NCI-H510A (cell line): ENCODE results near the gene NRM.
"Not testable (repeated sequence)": the region's sequence is repeated elsewhere in the genome, so short reads cannot be mapped to it uniquely, and the experiment has no call there.

Source experiments
- DNase-seq: peaks from one replicate; lab custom pipeline; 2025; lab: John Stamatoyannopoulos, UW

Gene NRM

DNA sequence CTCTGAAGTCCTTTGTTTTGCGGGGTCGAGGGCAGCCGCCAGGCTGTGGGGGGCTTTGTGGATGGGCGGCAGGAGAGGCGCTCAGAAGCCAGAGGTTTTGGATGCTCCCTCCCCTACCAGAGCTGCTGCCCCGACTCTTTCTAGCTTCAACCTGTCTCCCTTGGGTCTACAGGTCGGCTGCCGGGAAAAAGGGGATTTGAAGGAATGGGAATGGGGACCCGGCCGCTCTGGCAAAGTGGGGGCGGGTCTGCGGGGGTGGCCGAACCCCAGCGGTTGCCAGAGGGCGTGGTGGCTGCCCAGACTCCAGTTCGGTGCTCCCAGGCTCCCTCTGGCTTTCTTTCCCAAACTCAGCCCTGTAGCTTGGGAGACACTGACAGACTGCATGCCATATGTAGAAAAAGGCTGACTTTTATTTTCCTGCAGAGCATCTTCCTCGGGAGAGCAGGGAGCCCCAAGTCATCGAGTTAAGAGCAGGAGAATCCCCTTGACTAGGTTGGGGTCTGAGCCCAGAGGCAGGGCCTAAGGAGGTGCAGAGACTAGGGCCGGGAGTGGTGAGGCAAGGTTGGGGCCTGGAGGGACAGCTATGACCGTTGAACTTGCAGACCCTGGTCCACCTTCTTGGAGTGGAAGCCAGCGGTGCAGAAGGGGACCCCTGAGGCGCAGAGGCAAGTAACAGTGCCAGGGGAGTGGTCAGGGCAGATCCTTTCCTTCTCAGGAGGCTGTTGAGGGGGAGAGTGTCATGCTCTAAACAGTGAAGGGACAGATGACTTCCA lies 2.9 kb downstream of the NRM start:
- no peak for DNase-seq

DNA sequence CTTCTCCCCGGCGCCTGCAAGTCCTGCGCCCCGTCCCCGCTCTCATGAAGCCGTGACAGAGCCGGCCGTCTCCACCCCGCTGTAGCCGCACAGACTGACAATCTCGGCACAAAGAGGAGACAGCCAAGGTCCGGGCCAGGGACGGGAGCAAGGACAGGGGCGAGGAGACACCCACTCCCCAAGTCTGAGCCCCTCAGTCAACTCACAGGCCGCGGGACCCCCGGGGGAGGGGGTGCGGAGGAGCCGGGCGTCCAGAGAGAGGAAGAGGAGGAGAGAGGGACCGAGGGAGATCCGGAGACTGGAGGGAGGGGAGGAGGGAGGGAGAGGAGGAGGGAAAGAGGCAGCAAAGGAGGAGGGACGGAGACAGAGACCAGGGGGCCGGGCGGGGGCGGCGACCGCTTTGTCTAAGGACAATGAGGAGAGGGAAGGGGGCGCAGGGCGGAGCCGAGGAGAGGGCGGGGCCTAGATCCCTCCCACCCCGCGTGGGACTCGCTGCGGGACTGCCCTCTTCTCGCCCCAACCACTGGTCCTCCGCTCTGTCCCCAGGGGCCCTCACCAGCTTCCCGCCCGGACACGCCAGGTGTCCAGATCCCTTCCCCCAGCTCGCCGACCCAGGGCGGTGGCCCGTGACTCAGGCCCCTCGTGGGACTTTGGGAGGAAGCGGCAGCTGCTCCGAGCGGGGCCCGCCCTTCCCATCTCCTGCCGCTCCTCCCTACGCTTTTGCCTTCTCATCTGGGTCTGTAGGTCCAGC lies 3.7 kb downstream of the NRM start:
- DNase-seq = peak; percentile 72

DNA sequence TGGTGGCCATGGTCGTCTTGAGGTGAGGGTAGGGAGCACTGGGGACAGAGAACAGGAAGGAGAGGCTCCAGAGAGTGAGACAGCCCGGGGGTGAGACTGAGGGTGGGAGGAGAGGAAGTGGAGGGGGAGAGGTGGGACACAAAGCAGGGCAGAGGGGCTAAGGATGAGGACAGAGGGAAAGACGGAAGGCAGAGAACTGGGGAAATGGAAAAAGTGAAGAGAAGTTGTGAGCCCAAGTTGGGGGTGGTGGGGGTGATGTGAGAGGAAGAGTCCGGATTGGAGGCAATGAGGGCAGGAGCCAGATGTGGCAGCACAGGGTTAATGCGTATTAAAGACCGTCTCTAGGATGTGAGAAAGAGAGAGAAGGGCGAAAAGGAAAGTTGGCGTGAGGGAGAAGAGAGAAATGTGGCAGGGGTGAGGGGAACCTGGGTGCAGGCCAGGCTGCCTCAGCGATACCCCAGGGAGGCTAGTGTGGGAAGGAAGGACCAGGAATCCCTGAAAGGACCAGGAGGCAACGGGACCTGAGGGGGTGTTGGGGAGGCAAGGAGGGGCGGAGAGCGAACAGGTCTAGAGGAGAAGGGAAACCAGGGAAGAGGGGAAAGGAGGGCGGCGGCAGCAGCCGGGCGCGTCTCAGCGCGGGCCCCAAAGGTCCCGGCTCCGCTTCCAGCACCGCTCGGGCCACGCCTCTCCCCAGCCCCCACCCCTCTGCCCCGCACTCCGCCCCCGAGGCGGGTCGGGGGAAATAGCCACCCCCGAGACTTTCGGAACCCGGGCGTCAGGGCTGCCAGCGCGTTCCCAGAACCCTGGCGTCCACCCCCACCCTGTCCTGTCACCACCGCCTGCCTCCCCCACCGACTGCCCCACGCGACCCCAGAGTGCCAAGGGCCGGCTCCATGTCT lies 4.5 kb downstream of the NRM start, which contains the start of gene PPP1R18:
TSS of gene PPP1R18 (minus strand) at position 637 of the 899 bp plus-strand sequence. CDS start at position 10, 627 bp downstream.
- DNase-seq = peak; percentile 23

DNA sequence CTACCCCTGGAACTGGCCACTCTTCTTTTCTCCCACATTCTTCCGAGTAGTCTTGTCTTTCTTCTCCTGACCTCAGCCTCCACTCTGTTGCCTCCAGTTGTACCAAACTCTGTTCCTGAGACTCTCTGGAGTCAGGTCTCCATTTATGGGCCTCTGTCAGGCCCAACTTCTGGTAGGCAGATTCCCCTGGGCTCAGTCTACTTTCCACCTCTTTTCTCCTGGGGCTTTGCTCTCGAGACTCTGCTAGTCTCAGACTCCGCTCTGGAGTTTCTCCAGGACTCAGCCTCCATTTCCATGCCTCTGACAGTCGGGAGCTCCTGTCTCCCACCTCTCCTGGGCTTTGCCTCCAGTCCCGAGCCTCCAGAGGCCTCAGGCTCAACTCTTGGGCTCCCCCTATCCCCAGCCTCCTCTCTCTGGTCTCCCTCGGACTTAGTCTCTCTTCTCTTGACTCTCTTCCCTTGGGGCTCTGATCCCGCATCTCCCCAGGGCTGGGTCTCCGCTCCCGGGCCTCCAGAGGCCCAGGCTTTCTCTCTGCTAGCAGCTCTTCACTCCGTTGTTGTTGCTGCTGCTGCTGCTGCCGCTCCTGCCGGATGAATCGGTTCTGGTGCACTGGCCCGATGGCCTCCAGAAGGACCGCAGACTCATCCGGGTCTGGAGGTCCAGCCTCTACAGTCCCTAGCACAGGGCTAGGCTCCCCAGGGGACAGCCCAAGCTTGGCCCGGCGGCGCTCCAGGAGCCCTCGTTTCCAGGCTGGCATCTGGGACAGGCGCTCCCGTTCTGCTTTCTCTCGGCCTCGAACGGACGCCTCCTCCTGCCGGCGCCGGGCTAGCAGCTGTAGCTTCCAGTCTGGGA lies 5.4 kb downstream of the NRM start:
- no peak for DNase-seq

DNA sequence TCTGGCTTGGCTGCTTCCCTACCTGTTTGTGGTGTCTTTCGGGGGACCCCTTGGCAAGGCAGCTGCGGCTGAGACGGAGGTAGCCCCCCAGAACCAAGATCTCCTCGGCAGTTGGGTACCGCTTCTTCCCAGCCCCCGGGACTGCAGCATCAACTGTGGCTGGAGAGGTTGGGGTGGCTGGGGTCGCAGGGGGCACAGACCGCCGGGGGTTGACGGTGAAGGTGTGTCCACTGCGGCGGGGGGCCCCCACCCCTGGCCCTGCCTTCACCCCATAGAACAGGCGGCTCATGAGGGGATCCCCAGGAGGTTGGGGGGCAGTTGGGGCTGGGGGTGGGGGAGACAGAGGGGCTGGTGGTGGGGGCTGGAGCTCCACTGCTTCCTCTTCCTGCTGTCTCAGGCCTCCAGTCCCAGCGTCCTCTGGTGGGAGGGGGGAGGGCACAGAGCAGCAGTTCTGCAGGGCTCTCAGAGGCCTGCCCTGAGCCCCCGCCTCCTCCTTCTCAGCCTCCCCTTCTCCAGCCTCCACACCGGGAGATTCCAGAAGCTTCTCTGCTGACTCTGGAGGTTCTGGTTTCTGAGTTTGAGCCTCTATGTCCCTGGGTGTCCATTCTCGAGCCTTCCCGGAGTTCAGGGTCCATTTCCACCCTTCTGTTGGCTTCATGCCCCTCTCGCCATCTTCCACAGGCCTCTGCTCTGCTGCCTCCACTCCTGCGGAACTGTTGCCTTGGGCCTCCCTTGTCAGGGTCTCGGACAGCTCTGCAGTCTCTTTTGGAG lies 6.2 kb downstream of the NRM start:
- no peak for DNase-seq

DNA sequence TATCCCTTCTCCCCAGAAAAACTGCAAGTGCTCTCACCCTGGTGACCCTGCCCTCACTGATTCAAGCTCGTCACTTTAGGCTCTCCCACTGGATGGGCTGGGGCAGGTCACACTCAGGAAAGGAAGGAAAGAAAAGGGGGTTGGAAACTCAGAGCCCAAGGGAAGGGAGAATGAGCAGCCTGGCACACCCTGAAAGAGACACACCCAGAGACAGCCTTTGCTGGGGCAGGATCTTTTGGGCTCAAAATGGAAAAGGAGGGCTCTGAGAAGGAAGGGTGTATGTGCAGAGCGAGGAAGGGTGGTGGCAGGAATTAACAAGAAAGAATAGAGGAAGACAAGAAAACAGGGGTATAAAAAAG lies 6.8 kb downstream of the NRM start:
- no peak for DNase-seq

DNA sequence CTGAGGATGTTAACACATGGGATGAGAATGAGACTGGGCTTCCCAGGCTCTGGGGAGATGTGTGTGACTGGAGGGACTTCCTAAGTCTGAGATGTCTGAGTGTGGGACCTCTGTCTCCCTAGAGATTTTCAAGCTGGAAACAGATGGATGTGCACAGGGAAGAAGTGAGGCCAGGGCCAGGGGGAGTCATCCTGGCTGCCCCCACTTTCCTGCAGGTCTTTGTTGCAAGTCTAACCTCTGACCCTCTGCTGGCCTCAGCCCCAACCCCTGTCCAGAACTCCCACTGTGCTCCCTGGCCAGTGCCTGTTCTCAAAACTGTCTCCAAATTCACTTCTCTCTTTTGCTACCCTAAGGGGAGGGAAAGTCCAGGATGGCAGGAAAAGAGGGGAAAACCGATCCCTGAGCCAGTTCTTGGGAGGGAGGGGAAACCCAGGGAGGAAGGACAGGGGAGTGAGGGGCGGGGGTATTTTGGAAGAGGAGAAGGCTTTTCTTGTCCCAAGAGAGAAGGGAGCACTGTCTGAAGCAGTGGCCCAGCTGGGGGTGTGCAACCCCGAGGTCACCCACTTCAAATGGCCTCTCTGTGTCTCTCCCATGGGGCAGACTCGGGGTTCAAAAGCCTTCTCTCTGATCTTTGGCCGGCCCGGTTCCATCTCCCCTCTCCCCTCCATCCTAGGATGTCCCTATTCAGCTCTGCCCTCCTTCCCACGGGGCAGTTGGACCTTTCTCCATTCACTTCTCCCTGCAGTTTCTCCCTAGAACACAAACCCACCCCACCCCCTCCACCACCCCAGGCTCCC lies 7.4 kb downstream of the NRM start:
- no peak for DNase-seq

DNA sequence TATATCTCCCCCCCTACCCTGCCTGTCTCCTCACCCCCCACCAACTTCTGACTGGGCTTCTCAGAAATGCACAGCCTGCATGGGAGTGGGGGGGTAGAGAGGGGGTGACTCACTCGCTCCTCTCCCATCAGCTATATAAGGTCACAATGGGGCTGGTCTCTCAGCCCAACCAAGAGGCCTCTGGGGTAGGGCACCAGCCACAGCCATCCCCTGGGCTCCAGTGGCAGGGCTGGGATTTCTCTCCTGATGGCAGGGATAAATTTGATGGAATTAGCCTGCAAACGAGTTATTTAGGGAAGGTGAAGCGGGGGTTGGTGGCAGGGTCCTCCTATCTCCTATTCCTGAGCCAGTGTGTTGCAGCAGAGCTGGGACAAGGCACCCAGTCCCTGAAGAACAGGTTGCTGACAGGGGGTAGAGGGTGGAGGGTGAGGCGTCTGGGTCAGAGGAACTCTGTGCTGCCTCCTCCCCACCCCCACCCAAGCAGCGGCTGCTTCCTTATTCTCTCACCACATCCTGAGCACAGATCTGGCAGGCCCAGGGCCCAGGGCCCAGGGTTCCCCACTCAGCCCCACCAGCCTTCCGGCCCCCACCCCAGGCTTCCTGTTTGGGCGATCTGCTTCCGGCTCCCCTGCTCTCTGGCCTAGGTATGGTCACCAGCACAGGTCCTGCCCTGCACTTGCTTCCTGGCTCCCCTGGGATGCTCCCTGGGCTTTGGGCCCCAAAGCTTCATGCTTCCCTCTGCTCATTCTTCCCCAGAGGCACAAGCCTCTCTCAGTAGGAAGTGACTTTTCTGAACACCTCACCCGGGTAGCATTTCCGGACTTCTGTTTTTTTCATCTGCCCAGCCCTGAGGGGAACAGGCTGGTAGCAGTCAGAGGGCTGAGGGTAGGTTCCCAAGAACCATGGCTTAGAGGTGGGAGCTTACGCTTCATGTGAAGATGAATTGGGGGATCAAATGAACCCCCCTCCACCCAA lies 8.4 kb downstream of the NRM start:
- no peak for DNase-seq

DNA sequence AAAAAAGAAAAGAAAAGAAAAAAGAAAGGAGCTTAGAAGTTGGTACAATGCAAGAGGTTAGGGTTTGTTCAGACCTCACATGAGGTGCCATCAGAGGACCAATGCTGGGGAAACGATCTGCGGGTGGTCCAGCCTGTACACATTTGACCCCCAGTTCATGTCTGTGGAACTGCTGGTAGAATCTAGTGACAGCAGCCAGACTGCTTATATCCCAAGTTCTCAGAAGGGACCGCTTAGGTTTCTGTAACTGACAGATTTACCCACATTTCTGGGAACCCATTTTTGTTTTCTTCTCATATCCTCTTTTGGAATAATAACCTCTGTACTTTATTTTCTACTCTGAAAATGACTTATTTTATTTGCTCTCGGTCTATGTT lies 9.0 kb downstream of the NRM start:
- no peak for DNase-seq

DNA sequence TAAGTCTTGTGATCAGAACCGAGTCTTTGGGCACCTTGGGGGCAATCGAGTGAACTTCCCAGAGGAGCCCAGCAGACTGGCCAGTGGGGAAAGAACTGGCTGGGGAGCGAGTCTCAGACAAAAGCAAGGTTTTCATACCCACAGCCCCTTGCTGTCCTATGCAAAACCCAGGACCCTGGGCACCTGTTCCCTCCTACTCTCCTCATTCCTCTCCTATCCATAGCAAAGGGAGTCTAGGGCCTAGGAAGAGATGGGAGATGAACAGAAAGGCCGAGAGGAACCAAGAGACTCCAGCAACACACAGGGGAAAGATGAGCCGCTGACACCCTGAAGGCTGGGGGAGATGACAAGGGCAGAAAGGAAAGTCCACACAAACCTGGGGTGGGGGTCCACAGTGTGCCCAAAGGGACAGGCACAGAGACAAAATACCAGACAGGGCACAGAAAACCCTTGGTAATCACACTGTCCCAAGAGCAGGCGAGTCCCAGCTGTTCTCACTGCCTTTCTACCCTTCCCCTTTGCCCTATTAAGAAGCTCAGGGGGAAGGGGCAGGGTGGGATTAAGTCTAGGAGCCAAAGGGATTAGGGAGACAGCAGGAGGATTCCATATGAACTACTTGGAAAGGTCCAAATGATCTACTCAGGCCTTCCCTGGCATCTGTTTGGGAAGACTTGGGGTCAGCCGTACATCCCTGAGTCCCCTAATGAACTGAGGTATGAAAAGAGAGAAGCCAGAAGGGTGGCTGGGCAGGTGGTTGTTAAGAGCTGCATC lies 10.8 kb downstream of the NRM start:
- no peak for DNase-seq

DNA sequence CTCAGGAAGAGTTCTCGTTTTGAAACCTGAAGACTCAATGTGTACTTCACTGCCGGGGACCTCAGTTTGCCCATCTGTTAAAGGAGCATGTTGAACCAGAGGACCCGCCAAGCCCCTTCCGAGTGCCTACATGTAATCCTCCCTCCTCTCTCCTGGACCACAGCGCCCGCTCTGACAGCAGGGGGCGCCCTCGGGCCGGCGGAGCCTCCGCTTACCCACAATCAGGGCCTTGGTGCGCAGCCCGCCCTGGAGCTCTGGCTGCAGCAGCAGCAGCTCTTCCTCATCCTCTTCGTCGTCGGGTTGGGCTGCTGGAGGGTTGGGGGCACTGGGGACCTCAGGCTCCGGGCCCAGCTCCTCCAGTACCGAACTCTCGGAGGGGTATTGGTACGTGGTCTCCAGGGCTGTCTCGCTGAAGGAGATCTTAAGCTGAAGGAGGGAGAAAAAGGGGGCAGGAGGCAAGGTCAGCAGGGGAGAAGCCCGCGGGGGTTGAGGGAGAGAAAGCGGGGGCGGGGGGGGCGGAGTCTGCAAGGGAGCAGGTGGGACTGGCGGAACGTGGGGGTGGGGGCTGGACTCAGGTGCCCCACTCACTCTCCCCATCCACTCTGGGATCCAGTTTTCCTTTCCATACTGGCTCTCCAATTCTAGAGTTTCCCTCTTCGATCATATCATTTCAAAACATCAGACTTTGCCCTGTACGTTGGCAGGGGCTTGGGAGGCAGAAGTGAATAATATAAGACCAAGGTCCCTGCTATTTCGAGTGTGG lies 11.6 kb downstream of the NRM start:
- DNase-seq = peak; percentile 41

DNA sequence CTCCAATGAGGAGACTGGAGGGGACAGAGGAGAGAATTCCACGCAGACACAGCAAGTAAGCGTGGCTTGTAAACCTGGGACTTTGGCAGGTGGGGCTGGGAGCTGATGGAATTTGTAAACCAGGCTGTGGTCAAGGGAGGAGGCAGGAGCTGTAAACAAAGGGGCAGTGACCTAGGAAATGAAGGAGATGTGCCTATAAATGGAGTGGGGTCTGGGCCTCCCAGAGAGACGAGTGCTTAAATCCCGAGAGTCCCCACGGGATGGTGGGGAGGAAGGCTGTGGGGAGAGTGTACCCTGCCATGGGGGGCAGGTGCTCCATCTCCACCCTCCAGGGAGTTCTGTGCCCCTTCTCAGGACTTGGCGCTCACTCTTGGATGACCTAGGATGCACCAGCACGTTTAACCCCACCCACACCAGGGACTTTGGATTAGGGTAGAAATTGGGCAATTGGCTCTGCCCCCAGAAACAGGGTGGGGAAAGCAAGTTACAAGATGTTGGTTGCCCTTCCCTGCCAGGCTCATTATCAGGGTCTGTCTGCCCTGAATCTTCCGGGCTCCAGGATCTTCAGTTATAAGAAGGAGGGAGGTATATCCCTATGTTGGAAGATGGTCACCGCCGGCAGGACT lies 14.0 kb downstream of the NRM start:
- no peak for DNase-seq

DNA sequence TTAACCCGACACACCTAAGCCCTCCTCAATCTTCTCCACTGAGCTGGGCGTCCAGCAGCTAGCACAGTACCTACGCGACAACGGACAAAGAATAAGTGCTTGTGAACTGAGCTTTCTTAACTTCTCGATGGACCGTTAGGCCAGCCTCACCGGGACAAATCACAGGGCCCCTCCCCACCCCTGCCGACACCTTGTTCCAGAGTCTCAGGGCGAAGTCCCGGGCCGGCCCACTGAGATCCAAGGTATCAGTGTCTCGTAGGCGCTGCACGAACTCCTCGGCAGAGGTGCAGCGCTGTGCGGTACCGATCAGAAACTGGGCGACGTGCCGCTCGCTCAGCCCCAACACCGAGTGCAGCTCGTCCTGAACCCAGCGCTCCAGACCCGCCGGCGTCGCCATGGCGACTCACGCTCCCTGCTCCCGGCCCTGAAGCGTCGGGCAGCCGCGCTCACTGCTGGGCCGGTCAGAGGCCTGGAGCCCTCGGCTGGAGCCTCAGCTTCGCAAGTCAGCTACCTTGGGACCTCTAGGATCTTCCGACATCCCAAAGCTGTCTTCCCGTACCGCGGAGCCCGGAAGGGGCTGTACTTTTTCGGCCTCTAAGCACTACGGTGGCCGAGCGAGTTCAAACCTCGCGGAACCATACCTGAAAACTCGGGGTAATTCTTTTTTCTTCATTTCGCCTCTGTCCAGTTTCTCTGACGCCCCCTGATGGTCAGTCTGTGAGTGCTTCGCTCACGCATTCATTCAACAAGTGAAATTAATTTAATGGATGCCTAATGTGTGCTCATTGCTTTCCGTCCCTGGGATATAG lies 18.1 kb downstream of the NRM start, which contains the start of gene DHX16:
TSS of gene DHX16 (minus strand) at position 562 of the 809 bp plus-strand sequence. CDS start at position 397, 165 bp downstream.
- peak; percentile 90 for DNase-seq

DNA sequence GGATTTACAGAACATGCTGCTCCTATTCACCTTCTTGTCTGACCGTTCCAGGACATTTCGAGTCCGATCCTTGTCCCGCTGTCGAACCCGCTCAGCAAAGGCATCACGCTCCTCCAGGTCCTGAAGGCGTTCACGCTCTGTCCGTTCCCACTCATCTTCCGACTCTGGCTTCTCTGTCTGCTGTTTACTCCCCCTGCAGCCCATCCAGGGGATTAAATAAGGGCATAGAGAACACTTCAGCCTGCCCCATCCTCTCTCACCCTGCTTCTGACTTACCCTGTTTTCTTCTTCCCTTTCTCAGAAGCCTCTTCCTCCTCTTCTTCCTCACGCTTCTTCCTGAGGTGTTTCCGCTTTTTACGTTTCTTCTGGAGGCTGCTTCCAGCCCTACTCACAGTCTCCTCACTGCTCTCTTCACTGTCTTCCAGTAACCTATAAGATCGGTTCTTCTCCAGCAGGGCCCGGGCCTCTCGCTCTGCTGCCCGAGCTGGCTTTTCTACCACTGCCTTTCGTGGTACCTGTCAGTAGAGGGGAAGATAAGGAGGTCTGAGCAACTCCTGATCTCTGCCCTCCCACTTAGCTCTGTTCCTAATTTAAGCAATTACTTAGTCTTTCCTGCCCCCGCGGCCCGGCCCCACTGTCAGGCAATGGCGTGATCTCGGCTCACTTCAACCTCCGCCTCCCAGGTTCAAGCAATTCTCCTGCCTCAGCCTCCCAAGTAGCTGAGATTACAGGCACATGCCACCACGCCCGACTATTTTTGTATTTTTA lies 19.8 kb downstream of the NRM start:
- no peak for DNase-seq

DNA sequence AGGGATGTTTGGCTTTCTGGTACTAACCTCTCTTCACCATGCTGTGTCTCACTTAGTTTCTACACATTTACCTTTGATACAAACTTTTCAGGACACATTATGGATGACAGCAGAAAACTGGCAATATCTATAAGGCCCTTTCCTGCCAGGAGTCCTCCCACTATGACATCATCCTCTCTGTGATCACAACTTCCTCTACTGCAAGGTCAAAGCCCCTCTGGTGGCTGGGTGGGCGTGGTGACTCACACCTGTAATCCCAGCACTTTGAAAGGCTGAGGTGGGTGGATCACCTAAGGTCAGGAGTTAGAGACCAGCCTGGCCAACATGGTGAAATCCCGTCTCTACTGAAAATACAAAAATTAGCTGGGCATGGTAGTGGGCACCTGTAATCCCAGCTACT lies 24.5 kb downstream of the NRM start:
- DNase-seq = not testable (repeated sequence)
